HUES48 (cell line): ENCODE results near the gene PCARE.

Source experiments
- H3K27ac ChIP-seq: one replicate; pipeline ENCODE4 v1.7.0; 2013; ENCODE audit warnings: low read depth, low read length, inconsistent platforms
- H3K27me3 ChIP-seq: 2 replicates; pipeline ENCODE4 v1.6.1; 2013; ENCODE audit warnings: mild to moderate bottlenecking, low read length; ENCODE audit not compliant: control insufficient read depth, insufficient read depth
- H3K36me3 ChIP-seq: 2 replicates; pipeline ENCODE4 v1.6.1; 2013; ENCODE audit warnings: low read length; ENCODE audit not compliant: control insufficient read depth, insufficient read depth
- H3K4me1 ChIP-seq: 2 replicates; pipeline ENCODE4 v1.6.1; 2013; ENCODE audit warnings: mild to moderate bottlenecking, low read length; ENCODE audit not compliant: control insufficient read depth, insufficient read depth
- H3K4me3 ChIP-seq: 2 replicates; pipeline ENCODE4 v1.5.1; 2013; ENCODE audit warnings: mild to moderate bottlenecking, low read depth, low read length
- H3K9ac ChIP-seq: 2 replicates; pipeline ENCODE4 v1.6.1; 2013; ENCODE audit warnings: mild to moderate bottlenecking, low read depth, low read length, moderate library complexity
- H3K9me3 ChIP-seq: 2 replicates; pipeline ENCODE4 v1.6.1; 2013; ENCODE audit warnings: low read length; ENCODE audit not compliant: control insufficient read depth, insufficient read depth

PCARE gene

GRCh38 chr2:29016504-29016903 is 57.8 kb downstream of the PCARE start:
- no peaks in the 10 kb centered on the region for H3K9me3 ChIP-seq
- H3K36me3 ChIP-seq = no peaks in the 10 kb centered on the region
- H3K9ac ChIP-seq = no peak overlapping the region
- peaks cover 2% of the 10 kb centered on the region; the same call in 1 of the 2 replicates for H3K4me1 ChIP-seq
- H3K27me3 ChIP-seq = no peaks in the 10 kb centered on the region
- no peak overlapping the region for H3K4me3 ChIP-seq
- H3K27ac ChIP-seq = no peak overlapping the region

GRCh38 chr2:29015701-29016470 is 58.4 kb downstream of the PCARE start:
- Histone ChIP-seq H3K9ac (no peak overlapping the region), H3K4me1 (peaks cover 9% of the 10 kb centered on the region), H3K27ac (no peak overlapping the region), H3K36me3 (no peaks in the 10 kb centered on the region), H3K27me3 (no peaks in the 10 kb centered on the region), H3K9me3 (no peaks in the 10 kb centered on the region), H3K4me3 (no peak overlapping the region)

GRCh38 chr2:29014811-29015421 is 59.4 kb downstream of the PCARE start:
- H3K4me1 ChIP-seq = peaks cover 12% of the 10 kb centered on the region
- H3K36me3 ChIP-seq = no peaks in the 10 kb centered on the region
- no peaks in the 10 kb centered on the region for H3K27me3 ChIP-seq
- no peak overlapping the region for H3K27ac ChIP-seq
- no peak overlapping the region for H3K9ac ChIP-seq
- no peaks in the 10 kb centered on the region for H3K9me3 ChIP-seq
- H3K4me3 ChIP-seq = no peak overlapping the region

- H3K9me3 ChIP-seq = no peaks in the 10 kb centered on the region
- H3K9ac ChIP-seq = no peak overlapping the region
- no peak overlapping the region for H3K4me3 ChIP-seq
- H3K36me3 ChIP-seq = no peaks in the 10 kb centered on the region
- no peaks in the 10 kb centered on the region for H3K27me3 ChIP-seq
- peaks cover 12% of the 10 kb centered on the region for H3K4me1 ChIP-seq
- H3K27ac ChIP-seq = no peak overlapping the region
Measured at GRCh38 chr2:29014331-29014730, 60.0 kb downstream of the PCARE start.

- Histone ChIP-seq H3K9ac (no peak overlapping the region), H3K36me3 (no peaks in the 10 kb centered on the region), H3K4me1 (peaks cover 12% of the 10 kb centered on the region), H3K27ac (no peak overlapping the region), H3K4me3 (no peak overlapping the region), H3K9me3 (no peaks in the 10 kb centered on the region), H3K27me3 (no peaks in the 10 kb centered on the region)
Measured at GRCh38 chr2:29013057-29013780, 61.1 kb downstream of the PCARE start.

- H3K27ac ChIP-seq = no peak overlapping the region
- H3K4me1 ChIP-seq = peaks cover 12% of the 10 kb centered on the region
- no peaks in the 10 kb centered on the region for H3K36me3 ChIP-seq
- H3K4me3 ChIP-seq = no peak overlapping the region
- no peaks in the 10 kb centered on the region for H3K27me3 ChIP-seq
- H3K9me3 ChIP-seq = no peaks in the 10 kb centered on the region
- no peak overlapping the region for H3K9ac ChIP-seq
Measured at GRCh38 chr2:29012211-29012681, 62.1 kb downstream of the PCARE start.
